Upper lobe of right lung (tissue), 1 donor: Measurements from ENCODE around the gene ENAH. TPM values are rescaled to one million over a fixed set of nuclear protein-coding genes. Genes with fewer than 3 reads are reported as not detected.

Experiments
- ATAC-seq: fragments of 200-7000 bp; cut with Tn5 transposase; one replicate; pipeline ENCODE4 v1.9.1; 2020; ENCODE audit warnings: mild to moderate bottlenecking, moderate library complexity
- DNase-seq: peaks from one replicate; pipeline ENCODE4 v3.0.0-alpha.2; 2020
- H3K27ac ChIP-seq: fragments of 200-600 bp; one replicate; pipeline ENCODE4 v1.8.0; 2022
- H3K27me3 ChIP-seq: fragments of 200-600 bp; one replicate; pipeline ENCODE4 v1.8.0; 2022; ENCODE audit warnings: mild to moderate bottlenecking
- H3K36me3 ChIP-seq: fragments of 200-600 bp; one replicate; pipeline ENCODE4 v1.8.0; 2022
- H3K4me1 ChIP-seq: fragments of 200-600 bp; one replicate; pipeline ENCODE4 v1.8.0; 2022
- H3K4me3 ChIP-seq: fragments of 200-600 bp; one replicate; pipeline ENCODE4 v1.8.0; 2022; ENCODE audit warnings: mild to moderate bottlenecking
- H3K9me3 ChIP-seq: fragments of 200-600 bp; one replicate; pipeline ENCODE4 v1.8.0; 2022
- intact Hi-C: fragments of 100-400 bp; cut with DNase I; formaldehyde crosslinking; loops from one replicate; pipeline ENCODE4 v1.11.0; 2022
- total RNA-seq: library from RNA; stranded (reverse); fragmentation: NEBNext Ultra II Directional; extraction: Animal tissue kit (Norgen Biotek cat#: 25700); gene quantifications from one replicate; pipeline ENCODE4 v1.2.1, GENCODE V29; 2021
- TF ChIP-seq, protein P1 (sequence below): fragments of 200-600 bp; IDR thresholded peaks from one replicate; pipeline ENCODE4 v1.8.0; 2022; ENCODE audit warnings: antibody characterized with exemption
- donor health status: DM: no; HTN: yes; CAD: no; lungs with severe emphysema.

The ENAH gene
- total RNA-seq, 1 donor from 2014 or later = 67.4 TPM

DNA sequence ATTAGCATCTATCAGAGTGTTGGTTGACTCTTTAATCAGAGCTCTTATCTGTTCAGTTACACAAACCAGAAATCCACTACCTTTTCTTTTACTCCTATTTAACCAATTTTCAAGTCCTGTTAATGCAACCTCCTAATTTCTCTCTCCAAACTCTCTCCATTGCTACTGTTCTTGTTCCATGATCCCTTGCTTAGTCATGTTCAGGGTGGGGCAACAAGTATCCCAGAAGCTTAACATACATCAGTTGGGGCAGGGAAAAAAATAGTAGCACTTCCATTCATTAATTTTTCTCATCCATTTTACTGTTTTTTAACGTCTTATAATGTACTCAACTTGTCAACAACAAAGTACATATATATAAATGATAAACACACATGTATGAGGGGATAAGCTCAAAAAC lies 113.9 kb downstream of the ENAH start:
- ATAC-seq = no peak
- no peaks in the 10 kb centered on the region for H3K36me3 ChIP-seq
- H3K4me1 ChIP-seq = no peaks in the 10 kb centered on the region
- H3K27me3 ChIP-seq = no peaks in the 10 kb centered on the region
- no peak overlapping the region for H3K27ac ChIP-seq
- no peak for DNase-seq
- H3K9me3 ChIP-seq = no peaks in the 10 kb centered on the region
- TF ChIP-seq, protein P1, sequence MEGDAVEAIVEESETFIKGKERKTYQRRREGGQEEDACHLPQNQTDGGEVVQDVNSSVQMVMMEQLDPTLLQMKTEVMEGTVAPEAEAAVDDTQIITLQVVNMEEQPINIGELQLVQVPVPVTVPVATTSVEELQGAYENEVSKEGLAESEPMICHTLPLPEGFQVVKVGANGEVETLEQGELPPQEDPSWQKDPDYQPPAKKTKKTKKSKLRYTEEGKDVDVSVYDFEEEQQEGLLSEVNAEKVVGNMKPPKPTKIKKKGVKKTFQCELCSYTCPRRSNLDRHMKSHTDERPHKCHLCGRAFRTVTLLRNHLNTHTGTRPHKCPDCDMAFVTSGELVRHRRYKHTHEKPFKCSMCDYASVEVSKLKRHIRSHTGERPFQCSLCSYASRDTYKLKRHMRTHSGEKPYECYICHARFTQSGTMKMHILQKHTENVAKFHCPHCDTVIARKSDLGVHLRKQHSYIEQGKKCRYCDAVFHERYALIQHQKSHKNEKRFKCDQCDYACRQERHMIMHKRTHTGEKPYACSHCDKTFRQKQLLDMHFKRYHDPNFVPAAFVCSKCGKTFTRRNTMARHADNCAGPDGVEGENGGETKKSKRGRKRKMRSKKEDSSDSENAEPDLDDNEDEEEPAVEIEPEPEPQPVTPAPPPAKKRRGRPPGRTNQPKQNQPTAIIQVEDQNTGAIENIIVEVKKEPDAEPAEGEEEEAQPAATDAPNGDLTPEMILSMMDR = no peak
- intact Hi-C loops = no loop called here
- no peak overlapping the region for H3K4me3 ChIP-seq

DNA sequence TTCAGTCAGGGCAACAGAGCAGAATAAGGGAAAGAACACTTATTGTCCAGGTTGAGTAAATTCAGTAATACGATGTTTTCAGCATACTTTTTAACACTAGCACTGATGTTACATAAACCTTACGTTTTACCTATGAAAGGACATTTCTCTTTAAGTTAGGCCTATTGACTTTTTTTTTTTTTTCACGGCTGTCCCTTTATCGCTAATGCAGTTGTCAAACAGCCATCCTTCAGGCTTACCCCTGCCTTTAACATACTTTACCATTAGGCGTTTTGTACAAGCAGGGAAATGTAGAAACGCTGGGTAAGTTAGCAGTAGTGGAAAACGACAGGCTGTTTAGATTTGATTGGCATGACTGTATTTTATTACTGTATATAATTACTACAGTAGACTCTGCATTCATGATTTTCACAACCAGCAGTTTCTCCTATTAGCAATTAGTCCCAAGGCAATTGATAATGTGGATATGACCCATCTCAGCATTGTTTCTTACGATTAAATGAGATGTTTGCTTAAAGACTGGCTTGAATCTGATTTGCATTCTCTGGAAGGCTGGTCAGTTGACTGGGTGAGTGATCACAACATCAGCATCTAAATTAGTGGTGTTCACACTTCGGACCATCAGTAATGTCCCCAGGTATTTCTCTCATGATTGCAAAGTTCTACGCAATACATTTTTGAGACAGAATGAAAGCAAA lies 115.2 kb downstream of the ENAH start:
- Histone ChIP-seq H3K27ac (no peak overlapping the region), H3K4me1 (no peaks in the 10 kb centered on the region), H3K36me3 (no peaks in the 10 kb centered on the region), H3K4me3 (no peak overlapping the region), H3K9me3 (no peaks in the 10 kb centered on the region), H3K27me3 (no peaks in the 10 kb centered on the region)
- intact Hi-C loops = no loop called here
- no peak for DNase-seq
- ATAC-seq = no peak
- TF ChIP-seq, protein P1 = no peak

DNA sequence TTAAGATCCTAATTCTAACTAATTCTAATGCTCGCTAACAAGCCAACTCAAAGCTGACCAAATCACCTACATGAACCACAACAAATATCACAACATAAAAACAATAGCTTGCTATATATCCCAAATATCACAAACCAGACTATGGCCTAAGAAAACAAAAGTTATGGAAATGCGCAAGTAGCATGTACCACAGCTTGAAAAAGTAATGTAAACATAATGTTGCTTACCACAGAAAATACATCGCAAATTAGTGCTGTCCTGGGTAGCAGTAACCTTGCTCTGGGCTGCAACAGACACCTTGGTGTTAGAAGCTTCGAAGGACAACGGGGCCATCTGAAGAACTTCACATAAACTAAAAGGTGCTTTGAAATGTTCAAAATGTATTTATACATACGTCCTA lies 117.6 kb downstream of the ENAH start:
- Histone ChIP-seq H3K4me1 (no peaks in the 10 kb centered on the region), H3K4me3 (no peak overlapping the region), H3K36me3 (no peaks in the 10 kb centered on the region), H3K27me3 (no peaks in the 10 kb centered on the region), H3K9me3 (no peaks in the 10 kb centered on the region), H3K27ac (no peak overlapping the region)
- no peak for DNase-seq
- TF ChIP-seq, protein P1 = no peak
- no peak for ATAC-seq
- intact Hi-C loops = no loop called here

DNA sequence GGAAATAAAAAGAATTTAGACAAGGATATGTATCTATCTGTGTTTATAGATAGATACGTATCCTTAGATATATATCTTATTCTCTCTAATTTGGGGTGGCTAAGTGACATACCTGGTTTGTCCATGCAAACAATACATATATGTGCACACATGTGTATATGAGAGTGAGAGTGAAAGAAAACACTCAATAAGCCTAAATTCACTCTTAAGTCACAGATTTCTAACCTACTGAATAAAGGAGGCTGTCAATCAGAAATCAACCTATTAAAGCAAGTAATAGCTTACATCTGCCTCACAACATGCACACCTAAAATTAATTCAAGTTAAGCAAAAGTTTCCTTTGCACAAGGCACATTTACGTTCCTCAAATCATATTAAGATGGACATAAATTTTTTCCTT lies 118.2 kb downstream of the ENAH start:
- no peak overlapping the region for H3K27ac ChIP-seq
- no peak overlapping the region for H3K4me3 ChIP-seq
- H3K27me3 ChIP-seq = no peaks in the 10 kb centered on the region
- intact Hi-C loops = no loop called here
- ATAC-seq (no peak), DNase-seq (no peak)
- TF ChIP-seq, protein P1 = no peak
- no peaks in the 10 kb centered on the region for H3K4me1 ChIP-seq
- no peaks in the 10 kb centered on the region for H3K36me3 ChIP-seq
- no peaks in the 10 kb centered on the region for H3K9me3 ChIP-seq

DNA sequence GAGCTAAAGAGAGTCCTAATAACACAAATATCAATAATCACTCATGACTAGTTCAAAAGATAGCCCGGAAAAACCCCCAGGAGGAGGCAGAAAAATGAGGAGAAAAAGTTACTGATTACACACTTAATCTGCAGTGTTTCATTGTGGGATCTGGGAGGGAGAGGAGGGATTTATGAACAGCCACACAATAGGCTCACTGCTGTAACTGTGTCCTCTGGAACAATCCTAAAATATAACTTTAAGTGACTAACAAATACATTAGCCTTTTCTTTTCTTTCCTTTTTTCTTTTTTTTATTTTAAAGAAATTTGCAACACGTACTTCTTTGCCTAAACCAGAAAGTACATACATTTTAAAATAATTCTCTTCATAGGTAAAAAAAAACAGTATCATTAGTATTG lies 118.8 kb downstream of the ENAH start:
- no peaks in the 10 kb centered on the region for H3K9me3 ChIP-seq
- no peaks in the 10 kb centered on the region for H3K27me3 ChIP-seq
- H3K36me3 ChIP-seq = no peaks in the 10 kb centered on the region
- intact Hi-C loops = no loop called here
- no peaks in the 10 kb centered on the region for H3K4me1 ChIP-seq
- no peak overlapping the region for H3K27ac ChIP-seq
- H3K4me3 ChIP-seq = no peak overlapping the region
- no peak for ATAC-seq
- TF ChIP-seq, protein P1 = no peak
- DNase-seq = no peak

DNA sequence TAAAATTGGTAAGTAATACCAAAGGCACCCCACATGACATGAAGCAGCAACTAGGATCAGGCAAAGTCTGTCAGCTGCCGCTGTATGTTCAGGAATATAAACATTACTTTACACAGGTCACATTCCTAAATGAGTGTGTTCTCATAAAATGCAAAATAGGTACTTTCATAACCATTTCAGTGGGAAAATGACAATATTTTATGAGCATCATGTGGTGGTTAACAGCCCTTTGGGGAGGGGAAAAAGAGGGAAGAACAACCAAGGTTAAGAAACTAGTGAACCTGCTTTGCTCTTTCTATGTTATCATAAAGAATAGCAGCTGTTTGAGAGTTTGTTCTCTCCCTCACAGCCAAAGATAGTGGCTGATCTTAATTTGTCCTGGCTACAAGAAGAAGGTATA lies 119.7 kb downstream of the ENAH start:
- intact Hi-C loops = no loop called here
- Histone ChIP-seq H3K27ac (no peak overlapping the region), H3K27me3 (no peaks in the 10 kb centered on the region), H3K9me3 (no peaks in the 10 kb centered on the region), H3K4me1 (no peaks in the 10 kb centered on the region), H3K36me3 (no peaks in the 10 kb centered on the region), H3K4me3 (no peak overlapping the region)
- DNase-seq (no peak), ATAC-seq (no peak)
- TF ChIP-seq, protein P1 = no peak
